ENCODE data around the gene NPR2.

DNA sequence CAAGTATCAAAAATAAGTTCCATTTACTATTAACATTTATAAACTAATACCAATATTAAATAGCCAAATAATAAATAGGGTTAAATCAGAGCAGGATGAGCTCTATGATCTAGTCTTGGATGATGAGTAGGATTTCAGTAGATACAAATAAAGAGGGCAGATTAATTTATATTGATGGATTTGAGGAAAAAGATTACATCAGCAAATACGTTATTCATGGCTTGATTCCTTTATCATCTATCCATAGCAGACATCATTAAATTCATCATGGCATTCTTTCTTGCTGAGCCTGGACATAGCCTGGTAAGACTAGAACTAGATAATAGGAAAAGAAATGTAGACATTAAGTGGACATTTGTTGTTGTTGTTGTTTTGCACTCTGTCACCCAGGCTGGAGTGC is 23.9 kb upstream of the NPR2 start:
- TF ChIP-seq, protein P1, sequence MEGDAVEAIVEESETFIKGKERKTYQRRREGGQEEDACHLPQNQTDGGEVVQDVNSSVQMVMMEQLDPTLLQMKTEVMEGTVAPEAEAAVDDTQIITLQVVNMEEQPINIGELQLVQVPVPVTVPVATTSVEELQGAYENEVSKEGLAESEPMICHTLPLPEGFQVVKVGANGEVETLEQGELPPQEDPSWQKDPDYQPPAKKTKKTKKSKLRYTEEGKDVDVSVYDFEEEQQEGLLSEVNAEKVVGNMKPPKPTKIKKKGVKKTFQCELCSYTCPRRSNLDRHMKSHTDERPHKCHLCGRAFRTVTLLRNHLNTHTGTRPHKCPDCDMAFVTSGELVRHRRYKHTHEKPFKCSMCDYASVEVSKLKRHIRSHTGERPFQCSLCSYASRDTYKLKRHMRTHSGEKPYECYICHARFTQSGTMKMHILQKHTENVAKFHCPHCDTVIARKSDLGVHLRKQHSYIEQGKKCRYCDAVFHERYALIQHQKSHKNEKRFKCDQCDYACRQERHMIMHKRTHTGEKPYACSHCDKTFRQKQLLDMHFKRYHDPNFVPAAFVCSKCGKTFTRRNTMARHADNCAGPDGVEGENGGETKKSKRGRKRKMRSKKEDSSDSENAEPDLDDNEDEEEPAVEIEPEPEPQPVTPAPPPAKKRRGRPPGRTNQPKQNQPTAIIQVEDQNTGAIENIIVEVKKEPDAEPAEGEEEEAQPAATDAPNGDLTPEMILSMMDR (IDR thresholded peaks at IDR 0.05; ENCODE audit: low read depth, low read length): no peak
- no peak for TF ChIP-seq EZH2phosphoT487 (IDR thresholded peaks at IDR 0.05; ENCODE audit: low read depth)

All from OCI-LY3 (cell line).